Skin of body (tissue), 2 donors: Measurements from ENCODE around the gene ZC3H10. TPM values are rescaled to one million over a fixed set of nuclear protein-coding genes. Genes with fewer than 3 reads are reported as not detected.
A peak's percentile ranks its signal among the peaks of the same experiment; 100 is the strongest.
"Not testable (repeated sequence)": the region's sequence is repeated elsewhere in the genome, so short reads cannot be mapped to it uniquely, and the experiment has no call there.

ENCODE experiments used
- DNase-seq: peaks from one replicate; lab custom pipeline; 2025; lab: John Stamatoyannopoulos, UW
- total RNA-seq: library from RNA; depleted of rRNA; stranded (reverse); fragments of >200 nt; gene quantifications from one replicate; pipeline ENCODE4 v1.2.3, GENCODE V29; 2014

The ZC3H10 gene
- total RNA-seq, 1 donor from 2014 or later = 3.0 TPM

GRCh38 chr12:56154246-56154771 is 36.2 kb downstream of the ZC3H10 start:
- no peak for DNase-seq

GRCh38 chr12:56154818-56155217 is 36.8 kb downstream of the ZC3H10 start:
- DNase-seq = no peak

GRCh38 chr12:56155256-56155845 is 37.3 kb downstream of the ZC3H10 start:
- DNase-seq = no peak

- DNase-seq = not testable (repeated sequence)
Observed at GRCh38 chr12:56156464-56157200, 38.6 kb downstream of the ZC3H10 start.

- DNase-seq = peak; percentile 96
Observed at GRCh38 chr12:56157201-56158028, 39.3 kb downstream of the ZC3H10 start.

- peak; percentile 98 for DNase-seq
Observed at GRCh38 chr12:56158029-56158925, 40.2 kb downstream of the ZC3H10 start, which contains the start of gene MYL6. MYL6 (plus strand) TSS chr12:56158359; CDS start chr12:56158402, 43 bp downstream.

DNA sequence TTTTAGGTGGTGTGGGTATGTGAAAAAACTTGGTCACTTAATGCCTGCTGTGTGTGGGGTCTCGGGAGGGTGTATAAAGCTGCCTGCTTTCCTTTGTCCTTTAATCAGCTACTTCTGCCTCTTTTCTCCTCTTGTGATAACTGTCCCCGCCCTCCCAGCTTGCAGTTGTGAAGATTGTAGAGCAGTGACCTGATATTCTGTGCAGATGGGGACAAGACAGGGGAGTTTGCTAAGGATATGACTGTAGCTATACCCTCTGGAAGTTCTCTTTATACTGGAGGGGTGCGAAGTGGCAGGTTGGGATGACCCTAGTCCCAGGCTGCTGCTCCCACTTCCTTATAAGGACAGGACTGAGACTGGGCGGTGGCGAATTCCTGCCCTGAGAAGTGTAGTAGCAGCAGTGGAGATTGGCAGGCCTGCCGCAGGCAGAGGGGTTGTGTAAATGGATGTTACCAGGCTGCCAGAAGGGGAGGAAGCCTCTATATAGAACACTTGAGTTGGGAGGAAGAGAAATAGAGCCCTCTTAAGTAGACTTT is 40.9 kb downstream of the ZC3H10 start:
- DNase-seq = peak; percentile 65

- DNase-seq = no peak
Observed at GRCh38 chr12:56159482-56160192, 41.6 kb downstream of the ZC3H10 start.

- no peak for DNase-seq
Observed at GRCh38 chr12:56160193-56160763, 42.2 kb downstream of the ZC3H10 start.

- no peak for DNase-seq
Observed at GRCh38 chr12:56160894-56161689, 43.0 kb downstream of the ZC3H10 start.

GRCh38 chr12:56161690-56162351 is 43.8 kb downstream of the ZC3H10 start:
- no peak for DNase-seq

- DNase-seq = no peak
Observed at GRCh38 chr12:56162468-56163290, 44.6 kb downstream of the ZC3H10 start.

DNA sequence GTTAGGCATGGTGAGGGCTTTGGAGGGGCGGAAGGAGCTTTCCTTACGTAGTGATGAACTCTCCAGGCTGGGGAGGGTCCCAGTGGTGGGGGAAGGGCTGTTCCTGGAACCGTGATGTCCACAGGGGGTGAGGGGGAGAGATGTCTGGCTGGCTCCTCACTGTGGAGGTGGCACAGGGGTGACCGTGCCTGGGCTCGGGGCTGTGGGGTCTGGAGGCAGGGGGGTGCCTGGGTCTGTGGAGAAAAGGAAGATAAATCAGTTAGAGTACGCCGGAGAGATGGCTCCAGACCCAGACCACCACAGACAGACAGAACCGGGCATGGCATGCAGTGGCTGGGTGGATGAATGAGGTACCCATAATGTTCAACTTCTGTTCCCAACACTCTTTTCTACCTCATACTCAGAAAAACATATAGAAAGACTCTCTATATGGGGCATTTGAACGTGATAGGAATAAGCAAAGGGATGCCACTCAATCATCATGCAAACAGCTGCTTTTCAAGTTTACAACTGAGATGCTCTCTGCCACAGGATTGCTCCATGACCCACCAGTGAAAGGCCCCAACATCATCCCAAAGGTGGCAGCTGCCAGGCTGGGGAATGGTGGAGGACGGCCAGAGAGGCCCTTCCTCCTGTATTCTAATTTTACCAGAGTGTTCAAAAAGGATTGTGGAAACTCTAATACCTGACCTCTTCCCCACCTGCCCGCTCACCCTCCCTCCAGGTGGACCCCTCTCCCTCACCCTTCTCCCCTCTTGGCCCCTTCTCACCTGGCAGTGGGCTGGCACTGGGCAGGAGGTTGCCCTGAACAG is 45.7 kb downstream of the ZC3H10 start:
- DNase-seq = no peak

DNA sequence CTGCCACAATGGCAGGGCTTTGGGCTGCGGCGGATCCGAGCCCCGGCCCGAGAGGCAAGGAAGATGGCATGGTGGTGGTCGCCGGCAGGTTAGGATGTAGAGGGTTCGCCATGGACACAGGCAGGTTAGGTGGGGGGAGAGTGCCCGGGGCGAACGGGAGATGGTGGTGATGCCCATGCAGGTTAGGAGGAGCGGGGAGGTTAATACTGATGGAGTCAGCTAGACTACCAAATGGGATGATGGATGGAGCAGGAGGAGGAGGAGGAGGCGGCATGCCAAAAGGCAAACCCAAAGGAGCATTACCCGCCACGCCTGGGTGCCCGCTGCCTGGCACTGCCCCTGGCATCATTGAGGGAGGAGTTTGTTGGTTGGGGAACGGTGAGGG is 46.3 kb downstream of the ZC3H10 start:
- no peak for DNase-seq

- DNase-seq = no peak
Observed at GRCh38 chr12:56165369-56165768, 47.3 kb downstream of the ZC3H10 start.

DNA sequence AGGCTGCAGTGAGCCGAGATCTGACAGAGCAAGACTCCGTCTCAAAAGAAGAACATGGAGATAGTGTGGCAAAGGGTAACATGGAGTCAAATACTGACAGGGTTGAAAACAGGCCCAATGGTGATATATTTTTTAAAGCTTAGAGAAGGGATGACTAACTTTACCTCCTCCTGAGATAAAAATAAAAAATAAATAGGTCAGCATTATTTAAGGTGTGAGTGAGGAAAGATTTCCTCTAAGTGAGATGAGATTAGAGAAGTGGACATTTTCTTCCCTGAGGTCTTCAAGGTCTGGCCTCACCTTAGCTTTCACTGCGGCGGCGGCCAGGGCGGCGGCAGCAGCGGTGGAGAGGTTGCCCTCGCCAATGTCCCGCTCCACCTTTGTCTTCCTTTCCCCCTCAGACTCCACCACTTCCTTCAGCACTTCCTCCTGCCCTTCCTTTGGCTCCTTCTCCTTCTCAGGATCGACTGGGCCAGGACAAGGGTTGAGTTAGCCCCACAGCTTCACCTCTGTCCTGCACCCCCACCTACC is 51.2 kb downstream of the ZC3H10 start:
- DNase-seq = no peak
